A549 (cell line): ENCODE results near the gene PXK.

Experiments
- CBX8 ChIP-seq: fragments of 200-600 bp; sonication (generic); IDR thresholded peaks from 2 replicates; pipeline ENCODE4 v1.6.1; 2016
- CEBPB ChIP-seq, 2 experiments: fragments of >200 bp in 1 of 2; sonication (Bioruptor Twin) in 1 of 2; formaldehyde crosslinking in 1 of 2; IDR thresholded peaks; 2 replicates each; pipeline ENCODE4 v1.6.1; 2012 to 2016
- CHD2 ChIP-seq: fragments of 150-350 bp; IDR thresholded peaks from 2 replicates; pipeline ENCODE4 v1.6.1; 2014; ENCODE audit warnings: low read length; ENCODE audit not compliant: partially characterized antibody
- CTCF ChIP-seq: fragments of >200 bp; sonication (Bioruptor Twin); formaldehyde crosslinking; IDR thresholded peaks from 3 replicates; pipeline ENCODE4 v1.5.1; 2016
- EP300 ChIP-seq, 2 experiments: fragments of >200 bp; sonication (Bioruptor Twin); formaldehyde crosslinking; IDR thresholded peaks; 2 replicates in 1 of 2; 3 replicates in 1 of 2; pipeline ENCODE4 v1.6.1; 2016 to 2017
- ESRRA ChIP-seq: fragments of 150-350 bp; IDR thresholded peaks from 2 replicates; pipeline ENCODE4 v1.6.1; 2014; ENCODE audit warnings: mild to moderate bottlenecking, low read length, borderline replicate concordance
- GATA3 ChIP-seq: IDR thresholded peaks from 2 replicates; pipeline ENCODE4 v1.6.1; 2012; ENCODE audit warnings: borderline replicate concordance
- HOXA7 ChIP-seq: fragments of 250-450 bp; sonication (Bioruptor Pico); IDR thresholded peaks from 2 replicates; pipeline ENCODE4 v1.5.0; 2020; ENCODE audit warnings: mild to moderate bottlenecking, moderate library complexity
- JUNB ChIP-seq: fragments of >200 bp; sonication (Bioruptor Twin); formaldehyde crosslinking; IDR thresholded peaks from 2 replicates; pipeline ENCODE4 v1.6.1; 2016
- MAZ ChIP-seq: fragments of 150-350 bp; IDR thresholded peaks from 2 replicates; pipeline ENCODE4 v1.6.1; 2014; ENCODE audit warnings: antibody characterized with exemption, low read depth, low read length, borderline replicate concordance
- SMC3 ChIP-seq: fragments of >200 bp; sonication (Bioruptor Twin); formaldehyde crosslinking; IDR thresholded peaks from 3 replicates; pipeline ENCODE4 v1.6.1; 2018; ENCODE audit warnings: inconsistent platforms
- ZFP36 ChIP-seq: fragments of 450-650 bp; IDR thresholded peaks from 2 replicates; pipeline ENCODE4 v1.6.1; 2014; ENCODE audit warnings: borderline replicate concordance; ENCODE audit not compliant: partially characterized antibody
- TF ChIP-seq, protein P1 (sequence below): fragments of 450-650 bp; IDR thresholded peaks from 2 replicates; pipeline ENCODE4 v1.6.1; 2014; ENCODE audit warnings: antibody characterized with exemption
- TF ChIP-seq, protein P2 (sequence below): IDR thresholded peaks from 2 replicates; pipeline ENCODE4 v1.6.1; 2012

- TF ChIP-seq, protein P1, sequence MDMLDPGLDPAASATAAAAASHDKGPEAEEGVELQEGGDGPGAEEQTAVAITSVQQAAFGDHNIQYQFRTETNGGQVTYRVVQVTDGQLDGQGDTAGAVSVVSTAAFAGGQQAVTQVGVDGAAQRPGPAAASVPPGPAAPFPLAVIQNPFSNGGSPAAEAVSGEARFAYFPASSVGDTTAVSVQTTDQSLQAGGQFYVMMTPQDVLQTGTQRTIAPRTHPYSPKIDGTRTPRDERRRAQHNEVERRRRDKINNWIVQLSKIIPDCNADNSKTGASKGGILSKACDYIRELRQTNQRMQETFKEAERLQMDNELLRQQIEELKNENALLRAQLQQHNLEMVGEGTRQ: no peak
- no peak for TF ChIP-seq CTCF
- TF ChIP-seq CBX8: no peak
- TF ChIP-seq HOXA7 (CRISPR knock-in tag): no peak
- TF ChIP-seq CEBPB (IDR thresholded peaks at IDR 0.05): no peak
- TF ChIP-seq ZFP36: no peak
- no peak for TF ChIP-seq EP300 (IDR thresholded peaks at IDR 0.05)
- TF ChIP-seq SMC3: no peak
- TF ChIP-seq JUNB: no peak
- TF ChIP-seq MAZ: no peak
- TF ChIP-seq, protein P2, sequence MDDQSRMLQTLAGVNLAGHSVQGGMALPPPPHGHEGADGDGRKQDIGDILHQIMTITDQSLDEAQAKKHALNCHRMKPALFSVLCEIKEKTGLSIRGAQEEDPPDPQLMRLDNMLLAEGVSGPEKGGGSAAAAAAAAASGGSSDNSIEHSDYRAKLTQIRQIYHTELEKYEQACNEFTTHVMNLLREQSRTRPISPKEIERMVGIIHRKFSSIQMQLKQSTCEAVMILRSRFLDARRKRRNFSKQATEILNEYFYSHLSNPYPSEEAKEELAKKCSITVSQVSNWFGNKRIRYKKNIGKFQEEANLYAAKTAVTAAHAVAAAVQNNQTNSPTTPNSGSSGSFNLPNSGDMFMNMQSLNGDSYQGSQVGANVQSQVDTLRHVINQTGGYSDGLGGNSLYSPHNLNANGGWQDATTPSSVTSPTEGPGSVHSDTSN: no peak
- no peak for TF ChIP-seq GATA3
- TF ChIP-seq CHD2: no peak
- TF ChIP-seq ESRRA: no peak
These were observed 50.8 kb downstream of the PXK start for GRCh38 chr3:58383476-58383875.
